ENCODE data around the gene PAK1.

Gene PAK1

DNA sequence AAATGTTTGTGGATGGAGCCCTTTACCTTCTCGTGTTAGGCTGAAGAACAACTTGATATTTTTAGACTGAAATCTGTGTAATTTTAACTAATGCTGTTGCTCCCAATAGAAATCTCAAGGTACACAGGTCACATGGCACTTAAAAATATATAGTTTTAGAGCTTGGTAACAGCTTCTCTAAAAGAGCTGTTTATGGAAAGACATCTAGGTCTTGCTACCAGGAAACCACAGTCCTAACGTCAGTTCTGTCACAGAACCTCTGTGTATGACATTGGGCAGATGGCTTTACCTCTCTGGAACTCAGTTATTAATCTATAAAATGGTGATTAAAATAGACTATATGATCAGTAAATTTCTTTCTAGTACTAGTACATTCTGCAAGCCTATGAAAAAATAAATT lies 35.4 kb downstream of the PAK1 start:
- Histone ChIP-seq H3K27ac (no peak overlapping the region), H3K4me3 (no peak overlapping the region), H3K27me3 (no peaks in the 10 kb centered on the region), H3K36me3 (no peaks in the 10 kb centered on the region), H3K9me3 (no peaks in the 10 kb centered on the region), H3K4me1 (no peaks in the 10 kb centered on the region)
- TF ChIP-seq CTCF (IDR thresholded peaks at IDR 0.05), result no peak
- intact Hi-C loops (cut with DNase I; ENCODE audit: low total_unique reads), result no loop called here
- no peak for DNase-seq

DNA sequence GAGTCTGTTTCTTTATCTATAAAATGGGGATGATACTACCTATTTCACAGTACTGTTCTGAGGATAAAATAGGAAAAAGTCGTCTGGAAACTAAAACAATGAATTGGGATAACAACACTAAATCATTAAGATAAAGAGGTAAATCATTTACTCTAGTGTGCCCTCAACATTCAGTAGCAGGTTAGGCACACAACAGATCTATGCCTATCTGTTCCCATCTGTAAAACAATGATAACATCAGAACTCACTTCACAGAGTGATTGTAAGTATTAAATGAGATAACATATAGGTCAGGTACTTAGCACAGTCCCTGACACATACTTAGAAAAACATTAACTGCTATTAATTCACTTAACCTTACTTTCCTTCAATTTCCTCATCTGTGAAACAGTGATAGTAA lies 36.9 kb downstream of the PAK1 start:
- TF ChIP-seq CTCF (IDR thresholded peaks at IDR 0.05), result no peak
- H3K4me3 ChIP-seq, result no peak overlapping the region
- no peak for DNase-seq
- no peaks in the 10 kb centered on the region for H3K9me3 ChIP-seq
- intact Hi-C loops (cut with DNase I; ENCODE audit: low total_unique reads), result no loop called here
- no peak overlapping the region for H3K27ac ChIP-seq
- no peaks in the 10 kb centered on the region for H3K27me3 ChIP-seq
- no peaks in the 10 kb centered on the region for H3K36me3 ChIP-seq
- H3K4me1 ChIP-seq, result no peaks in the 10 kb centered on the region

GRCh38 chr11:77436506-77436905 lies 37.4 kb downstream of the PAK1 start:
- no peak for TF ChIP-seq CTCF (IDR thresholded peaks at IDR 0.05)
- Histone ChIP-seq H3K4me3 (no peak overlapping the region), H3K36me3 (no peaks in the 10 kb centered on the region), H3K27me3 (no peaks in the 10 kb centered on the region), H3K4me1 (no peaks in the 10 kb centered on the region), H3K9me3 (no peaks in the 10 kb centered on the region), H3K27ac (no peak overlapping the region)
- no peak for DNase-seq
- intact Hi-C loops (cut with DNase I; ENCODE audit: low total_unique reads), result no loop called here

DNA sequence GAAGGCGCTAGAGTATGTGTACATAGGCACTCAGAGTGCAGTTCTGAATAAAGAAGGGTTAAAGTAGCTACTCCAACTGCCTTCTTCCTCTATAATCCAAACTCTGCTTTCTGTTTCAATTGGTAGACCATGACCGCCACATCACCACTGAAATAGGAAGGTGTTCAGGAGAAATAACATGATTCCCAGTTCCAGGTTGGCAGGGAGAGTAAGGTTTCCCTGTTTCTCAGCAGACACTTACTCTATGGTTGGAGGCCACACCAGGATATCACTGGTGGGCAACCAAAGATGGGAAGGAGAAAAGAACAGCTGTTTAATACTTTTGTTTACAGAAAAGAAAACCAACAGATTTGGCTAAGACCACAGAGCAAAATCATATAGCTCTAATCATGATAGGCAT lies 37.9 kb downstream of the PAK1 start:
- no peak for DNase-seq
- intact Hi-C loops (cut with DNase I; ENCODE audit: low total_unique reads), result no loop called here
- TF ChIP-seq CTCF (IDR thresholded peaks at IDR 0.05), result no peak
- Histone ChIP-seq H3K4me1 (no peaks in the 10 kb centered on the region), H3K27ac (no peak overlapping the region), H3K4me3 (no peak overlapping the region), H3K36me3 (no peaks in the 10 kb centered on the region), H3K27me3 (no peaks in the 10 kb centered on the region), H3K9me3 (no peaks in the 10 kb centered on the region)

DNA sequence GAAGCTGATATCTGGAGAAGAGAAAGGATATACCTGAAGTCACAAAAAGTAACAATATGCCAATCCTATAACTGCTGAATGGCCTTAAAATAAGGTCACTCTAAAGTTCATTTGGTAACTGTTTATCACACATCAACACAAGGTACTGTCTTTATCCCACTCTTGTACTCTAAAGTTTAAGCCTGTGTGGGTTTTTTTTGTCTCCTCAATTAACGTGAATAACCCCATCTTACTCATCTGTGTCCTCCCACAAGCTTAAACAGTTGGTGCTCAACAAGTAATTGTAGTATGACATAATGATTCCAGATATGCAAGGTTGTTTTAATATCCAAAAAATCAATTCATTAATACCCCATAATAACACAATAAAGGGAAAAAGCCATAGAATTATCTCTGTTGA lies 42.1 kb downstream of the PAK1 start:
- intact Hi-C loops (cut with DNase I; ENCODE audit: low total_unique reads), result no loop called here
- Histone ChIP-seq H3K36me3 (no peaks in the 10 kb centered on the region), H3K9me3 (no peaks in the 10 kb centered on the region), H3K4me3 (no peak overlapping the region), H3K27ac (no peak overlapping the region), H3K4me1 (no peaks in the 10 kb centered on the region), H3K27me3 (no peaks in the 10 kb centered on the region)
- DNase-seq, result no peak
- no peak for TF ChIP-seq CTCF (IDR thresholded peaks at IDR 0.05)

GRCh38 chr11:77428598-77428997 lies 45.3 kb downstream of the PAK1 start:
- Histone ChIP-seq H3K4me1 (no peaks in the 10 kb centered on the region), H3K4me3 (no peak overlapping the region), H3K9me3 (no peaks in the 10 kb centered on the region), H3K36me3 (no peaks in the 10 kb centered on the region), H3K27ac (no peak overlapping the region), H3K27me3 (no peaks in the 10 kb centered on the region)
- no peak for DNase-seq
- intact Hi-C loops (cut with DNase I; ENCODE audit: low total_unique reads), result no loop called here
- TF ChIP-seq CTCF (IDR thresholded peaks at IDR 0.05), result no peak
